MCF 10A (cell line): ENCODE results near the gene PKD1. TPM values are rescaled to one million over a fixed set of nuclear protein-coding genes. Genes with fewer than 3 reads are reported as not detected.

Experiments
- BruUV-seq: library from RNA; stranded (reverse); fragments of 400-500 nt; replicated peaks from 2 replicates; lab custom pipeline; 2021; lab: Mats Ljungman, UMichigan
- CTCF ChIA-PET: fragments of 300-600 bp; sonication (Branson Sonifier 250); formaldehyde crosslinking; extraction: SDS; loops from one replicate; lab custom pipeline; 2021; ENCODE audit warnings: antibody characterized with exemption, inconsistent platforms; lab: Yijun Ruan, JAX
- POLR2A ChIA-PET: fragments of 300-600, 350-650 bp; sonication (Branson Sonifier 250); formaldehyde crosslinking; extraction: SDS; loops from one replicate; lab custom pipeline; 2020; ENCODE audit warnings: antibody characterized with exemption, inconsistent platforms; lab: Yijun Ruan, JAX
- DNase-seq: peaks from one replicate; pipeline ENCODE4 v3.0.0-alpha.2; 2018; ENCODE audit not compliant: unreplicated experiment
- H3K27ac Mint-ChIP-seq: one replicate; pipeline ENCODE4 v1.8.0; 2022; ENCODE audit warnings: mild to moderate bottlenecking, low read depth, mixed read lengths; ENCODE audit not compliant: unreplicated experiment
- H3K27me3 Mint-ChIP-seq: one replicate; pipeline ENCODE4 v1.8.0; 2022; ENCODE audit warnings: mixed read lengths; ENCODE audit not compliant: insufficient read depth, unreplicated experiment
- H3K36me3 Mint-ChIP-seq: one replicate; pipeline ENCODE4 v1.8.0; 2022; ENCODE audit warnings: mild to moderate bottlenecking, moderate library complexity, mixed read lengths; ENCODE audit not compliant: insufficient read depth, unreplicated experiment
- H3K4me1 Mint-ChIP-seq: one replicate; pipeline ENCODE4 v1.8.0; 2022; ENCODE audit warnings: mixed read lengths; ENCODE audit not compliant: insufficient read depth, unreplicated experiment
- H3K4me3 Mint-ChIP-seq: one replicate; pipeline ENCODE4 v1.8.0; 2022; ENCODE audit warnings: mild to moderate bottlenecking, moderate library complexity, mixed read lengths; ENCODE audit not compliant: unreplicated experiment
- H3K9me3 Mint-ChIP-seq: one replicate; pipeline ENCODE4 v1.8.0; 2022; ENCODE audit warnings: mixed read lengths; ENCODE audit not compliant: unreplicated experiment
- intact Hi-C: fragments of 100-400 bp; cut with micrococcal nuclease; formaldehyde crosslinking; loops from 2 replicates; pipeline ENCODE4 v1.14.1; 2022
- total RNA-seq: library from RNA; stranded (reverse); gene quantifications from 2 replicates; pipeline ENCODE4 v1.2.3, GENCODE V29; 2022
- TF ChIP-seq, protein P1 (sequence below): fragments of 200-600 bp; IDR thresholded peaks from one replicate; pipeline ENCODE4 v1.8.0; 2022; ENCODE audit warnings: antibody characterized with exemption, mild to moderate bottlenecking; ENCODE audit not compliant: unreplicated experiment

The PKD1 gene
- total RNA-seq, 1 experiment from 2014 or later, result 187 TPM

DNA sequence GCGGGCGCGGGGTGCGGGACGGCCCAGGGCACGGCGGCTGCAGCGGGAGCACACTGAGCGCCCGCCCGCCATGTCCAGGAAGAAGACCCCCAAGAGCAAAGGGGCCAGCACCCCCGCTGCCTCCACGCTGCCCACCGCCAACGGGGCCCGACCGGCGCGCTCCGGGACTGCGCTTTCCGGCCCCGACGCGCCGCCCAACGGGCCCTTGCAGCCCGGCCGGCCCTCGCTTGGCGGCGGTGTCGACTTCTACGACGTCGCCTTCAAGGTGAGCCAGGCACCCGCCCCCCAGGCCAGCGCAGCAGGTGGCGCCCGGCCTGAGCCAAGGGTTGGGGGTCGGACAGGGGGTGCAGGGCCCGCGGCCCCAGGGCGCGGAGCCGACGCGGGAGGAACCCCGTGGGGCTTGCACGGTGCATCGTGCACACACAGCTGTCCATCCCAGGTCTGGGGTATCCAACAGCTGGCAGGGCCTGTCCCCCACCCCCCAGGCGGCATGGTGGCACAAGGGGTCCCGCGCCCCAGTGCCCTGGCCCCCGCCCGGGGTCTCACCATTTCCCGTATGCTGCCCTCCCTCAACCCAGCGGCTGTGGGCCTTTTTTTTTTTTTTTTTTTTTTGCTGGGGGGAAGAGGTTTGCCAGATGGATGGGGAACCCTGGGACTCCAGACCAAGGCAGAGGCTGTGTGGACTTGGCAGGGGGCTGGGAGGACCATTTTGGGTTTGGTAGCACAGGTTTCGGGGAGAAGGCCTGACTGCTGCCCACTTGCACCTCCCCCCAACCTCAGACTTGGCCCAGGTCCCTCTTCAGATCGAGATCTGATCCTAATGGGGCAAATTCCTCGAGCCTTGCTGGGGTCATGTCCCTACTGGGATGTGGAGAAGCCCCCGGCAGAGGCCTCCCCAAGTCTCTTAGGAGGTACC lies 13.3 kb upstream of the PKD1 start:
- H3K4me1 Mint-ChIP-seq, result peaks cover 8% of the 10 kb centered on the region
- intact Hi-C loops, result no loop called here
- H3K27me3 Mint-ChIP-seq, result no peaks in the 10 kb centered on the region
- no TSS peak for BruUV-seq
- peak; percentile 38 for DNase-seq
- TF ChIP-seq, protein P1, sequence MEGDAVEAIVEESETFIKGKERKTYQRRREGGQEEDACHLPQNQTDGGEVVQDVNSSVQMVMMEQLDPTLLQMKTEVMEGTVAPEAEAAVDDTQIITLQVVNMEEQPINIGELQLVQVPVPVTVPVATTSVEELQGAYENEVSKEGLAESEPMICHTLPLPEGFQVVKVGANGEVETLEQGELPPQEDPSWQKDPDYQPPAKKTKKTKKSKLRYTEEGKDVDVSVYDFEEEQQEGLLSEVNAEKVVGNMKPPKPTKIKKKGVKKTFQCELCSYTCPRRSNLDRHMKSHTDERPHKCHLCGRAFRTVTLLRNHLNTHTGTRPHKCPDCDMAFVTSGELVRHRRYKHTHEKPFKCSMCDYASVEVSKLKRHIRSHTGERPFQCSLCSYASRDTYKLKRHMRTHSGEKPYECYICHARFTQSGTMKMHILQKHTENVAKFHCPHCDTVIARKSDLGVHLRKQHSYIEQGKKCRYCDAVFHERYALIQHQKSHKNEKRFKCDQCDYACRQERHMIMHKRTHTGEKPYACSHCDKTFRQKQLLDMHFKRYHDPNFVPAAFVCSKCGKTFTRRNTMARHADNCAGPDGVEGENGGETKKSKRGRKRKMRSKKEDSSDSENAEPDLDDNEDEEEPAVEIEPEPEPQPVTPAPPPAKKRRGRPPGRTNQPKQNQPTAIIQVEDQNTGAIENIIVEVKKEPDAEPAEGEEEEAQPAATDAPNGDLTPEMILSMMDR, result no peak
- ChIA-PET CTCF (interaction anchor here (1.3 kb wide), 1 partner anchor 145 kb away, joined by 3 read pairs; no protein-coding TSS in a partner anchor), POLR2A (interaction anchor here (1.0 to 3.5 kb wide), 2 partner anchors 8 to 13 kb away, joined by 3 to 11 read pairs; partner anchors contain the start of gene PKD1)
- no peaks in the 10 kb centered on the region for H3K9me3 Mint-ChIP-seq
- peaks cover 52% of the 10 kb centered on the region for H3K36me3 Mint-ChIP-seq
- no peak overlapping the region for H3K27ac Mint-ChIP-seq
- peak overlapping the region; percentile 59 for H3K4me3 Mint-ChIP-seq

- peaks cover 44% of the 10 kb centered on the region for H3K36me3 Mint-ChIP-seq
- TF ChIP-seq, protein P1, result no peak
- intact Hi-C loops, result no loop called here
- H3K27ac Mint-ChIP-seq, result no peak within 1 kb of the TSS
- DNase-seq, result peak; percentile 91
- peaks cover 8% of the 10 kb centered on the region for H3K4me1 Mint-ChIP-seq
- no peaks in the 10 kb centered on the region for H3K9me3 Mint-ChIP-seq
- H3K27me3 Mint-ChIP-seq, result no peaks in the 10 kb centered on the region
- BruUV-seq, result no TSS peak
- H3K4me3 Mint-ChIP-seq, result peak within 1 kb of the TSS; percentile 59
- ChIA-PET POLR2A (interaction anchor here (0.7 to 3.5 kb wide), 11 partner anchors 8 to 183 kb away, joined by 3 to 17 read pairs (median 5); partner anchors contain the start of genes E4F1, ECI1, NTHL1 and PGP), CTCF (interaction anchor here (0.5 to 1.5 kb wide), 3 partner anchors 27 to 177 kb away, joined by 3 to 6 read pairs (median 3); no protein-coding TSS in a partner anchor)
Measured at GRCh38 chr16:2147981-2148671, 12.4 kb upstream of the PKD1 start, which contains the start of gene RAB26. Gene RAB26 (plus strand): TSS chr16:2148625. CDS start chr16:2148784, 159 bp downstream.

- DNase-seq, result no peak
- Mint-ChIP-seq H3K4me3 (no peak overlapping the region), H3K4me1 (peaks cover 8% of the 10 kb centered on the region), H3K9me3 (no peaks in the 10 kb centered on the region), H3K36me3 (peaks cover 36% of the 10 kb centered on the region), H3K27ac (no peak overlapping the region), H3K27me3 (no peaks in the 10 kb centered on the region)
- no TSS peak for BruUV-seq
- intact Hi-C loops, result no loop called here
- TF ChIP-seq, protein P1, result no peak
- ChIA-PET POLR2A (interaction anchor here (0.6 to 3.5 kb wide), 12 partner anchors 8 to 183 kb away, joined by 3 to 17 read pairs (median 4); partner anchors contain the start of genes E4F1, NTHL1, PGP and PKD1), CTCF (interaction anchor here (0.6 to 1.5 kb wide), 4 partner anchors 26 to 405 kb away, joined by 3 to 6 read pairs (median 4); no protein-coding TSS in a partner anchor)
Measured at GRCh38 chr16:2147378-2147777, 11.7 kb upstream of the PKD1 start.
